Measurements from ENCODE around the gene VEGFB.

GRCh38 chr11:64275841-64276240 is 41.5 kb downstream of the VEGFB start:
- TF ChIP-seq CTCF (IDR thresholded peaks at IDR 0.05; ENCODE audit: low read depth, low read length) (no peak), EZH2phosphoT487 (IDR thresholded peaks at IDR 0.05; ENCODE audit: low read depth) (no peak)
